Liver (tissue), 9 donors: ENCODE results near the gene SELENOK. TPM values are rescaled to one million over a fixed set of nuclear protein-coding genes. Genes with fewer than 3 reads are reported as not detected.

Experiments used
- DNase-seq: peaks from one replicate; pipeline ENCODE4 v3.0.0-alpha.2; 2017; ENCODE audit warnings: low spot score
- H3K27ac ChIP-seq, 2 donors: one replicate each; pipeline ENCODE4 v1.7.0; 2013; ENCODE audit warnings: inconsistent platforms in 2 of 2, low read length in 2 of 2, control low read depth in 1 of 2, low read depth in 1 of 2, mild to moderate bottlenecking in 1 of 2
- H3K27me3 ChIP-seq, 4 donors: one replicate each; pipeline versions ENCODE4 v1.6.1 to v1.7.0; 2013; ENCODE audit warnings: low read length in 3 of 4, inconsistent platforms in 1 of 4, mild to moderate bottlenecking in 1 of 4, moderate library complexity in 1 of 4; ENCODE audit not compliant: control insufficient read depth in 4 of 4, insufficient read depth in 4 of 4
- H3K36me3 ChIP-seq, 4 donors: one replicate each; pipeline versions ENCODE4 v1.6.1 to v1.7.0; 2013; ENCODE audit warnings: low read length in 3 of 4, mild to moderate bottlenecking in 3 of 4, low read depth in 1 of 4, moderate library complexity in 1 of 4; ENCODE audit not compliant: control insufficient read depth in 4 of 4, insufficient read depth in 3 of 4
- H3K4me1 ChIP-seq, 4 donors: one replicate each; pipeline versions ENCODE4 v1.6.1 to v1.7.0; 2013; ENCODE audit warnings: low read length in 3 of 4, mild to moderate bottlenecking in 3 of 4, moderate library complexity in 1 of 4; ENCODE audit not compliant: control insufficient read depth in 4 of 4, insufficient read depth in 4 of 4
- H3K4me3 ChIP-seq, 3 donors: one replicate each; pipeline versions ENCODE4 v1.6.1 to v1.7.0; 2013; ENCODE audit warnings: low read length in 3 of 3, control low read depth in 1 of 3, low read depth in 1 of 3, mild to moderate bottlenecking in 1 of 3
- H3K9ac ChIP-seq, 2 donors: one replicate each; pipeline ENCODE4 v1.7.0; 2013; ENCODE audit warnings: low read length in 2 of 2, mild to moderate bottlenecking in 2 of 2, moderate library complexity in 2 of 2, control low read depth in 1 of 2, low read depth in 1 of 2
- H3K9me3 ChIP-seq, 4 donors: one replicate each; pipeline versions ENCODE4 v1.6.1 to v1.7.0; 2013; ENCODE audit warnings: low read length in 3 of 4; ENCODE audit not compliant: control insufficient read depth in 4 of 4
- ATF3 ChIP-seq: IDR thresholded peaks from 2 replicates; pipeline ENCODE4 v1.6.1; 2016; ENCODE audit warnings: antibody characterized with exemption
- EGR1 ChIP-seq, 2 donors: IDR thresholded peaks; 2 replicates each; pipeline ENCODE4 v1.6.1; 2016 to 2018; ENCODE audit warnings: antibody characterized with exemption in 2 of 2, low read depth in 2 of 2
- FOXA1 ChIP-seq: IDR thresholded peaks from 2 replicates; pipeline ENCODE4 v1.6.1; 2016; ENCODE audit warnings: antibody characterized with exemption
- FOXA2 ChIP-seq: IDR thresholded peaks from 2 replicates; pipeline ENCODE4 v1.6.1; 2016; ENCODE audit warnings: antibody characterized with exemption
- GABPA ChIP-seq, 2 donors: IDR thresholded peaks in 1 of 2; conservative IDR thresholded peaks in 1 of 2; 2 replicates each; pipeline ENCODE4 v1.6.1; 2016; ENCODE audit warnings: antibody characterized with exemption in 2 of 2, mild to moderate bottlenecking in 1 of 2, moderate library complexity in 1 of 2
- HNF4A ChIP-seq, 2 donors: conservative IDR thresholded peaks; 2 replicates each; pipeline ENCODE4 v1.6.1; 2016; ENCODE audit warnings: antibody characterized with exemption in 2 of 2, mild to moderate bottlenecking in 2 of 2
- JUND ChIP-seq, 2 donors: IDR thresholded peaks; 2 replicates each; pipeline ENCODE4 v1.6.1; 2016; ENCODE audit warnings: antibody characterized with exemption in 2 of 2
- MAX ChIP-seq: IDR thresholded peaks from 2 replicates; pipeline ENCODE4 v1.6.1; 2016; ENCODE audit warnings: antibody characterized with exemption
- NR2F2 ChIP-seq: IDR thresholded peaks from 2 replicates; pipeline ENCODE4 v1.6.1; 2016; ENCODE audit warnings: antibody characterized with exemption
- RAD21 ChIP-seq, 2 donors: IDR thresholded peaks; 2 replicates each; pipeline ENCODE4 v1.6.1; 2016; ENCODE audit warnings: antibody characterized with exemption in 2 of 2, mild to moderate bottlenecking in 2 of 2
- REST ChIP-seq: IDR thresholded peaks from 2 replicates; pipeline ENCODE4 v1.6.1; 2016; ENCODE audit warnings: antibody characterized with exemption, mild to moderate bottlenecking
- RXRA ChIP-seq, 2 donors: IDR thresholded peaks; 2 replicates each; pipeline ENCODE4 v1.6.1; 2017 to 2018; ENCODE audit warnings: antibody characterized with exemption in 2 of 2, mild to moderate bottlenecking in 1 of 2
- SP1 ChIP-seq: IDR thresholded peaks from 2 replicates; pipeline ENCODE4 v1.6.1; 2018; ENCODE audit warnings: antibody characterized with exemption, mild to moderate bottlenecking
- TAF1 ChIP-seq: conservative IDR thresholded peaks from 2 replicates; pipeline ENCODE4 v1.6.1; 2016; ENCODE audit warnings: antibody characterized with exemption, mild to moderate bottlenecking
- YY1 ChIP-seq: IDR thresholded peaks from 2 replicates; pipeline ENCODE4 v1.6.1; 2016; ENCODE audit warnings: antibody characterized with exemption, mild to moderate bottlenecking
- ZBTB33 ChIP-seq: IDR thresholded peaks from 2 replicates; pipeline ENCODE4 v1.6.1; 2016; ENCODE audit warnings: antibody characterized with exemption
- WGBS: extraction: QIAGEN DNeasy Blood & Tissue Kit; methylation state at CpG from one replicate; pipeline ENCODE4 v1.1.7; 2013; 5-methylcytosine and 5-hydroxymethylcytosine counted together
- polyA plus RNA-seq, 2 donors: library from polyadenylated mRNA; stranded (reverse) in 1 of 2; unstranded in 1 of 2; fragments of 200-250 nt in 1 of 2; fragments of >200 nt in 1 of 2; fragmentation: Nextera tagmentation in 1 of 2; extraction: Ambion mirVana in 1 of 2; gene quantifications; one replicate each; pipeline versions ENCODE4 v1.2.1 to v1.2.3, GENCODE V29; 2013 to 2015
- total RNA-seq, 2 donors: library from RNA; depleted of rRNA; stranded (reverse); fragments of >200 nt; gene quantifications; one replicate each; pipeline ENCODE4 v1.2.3, GENCODE V29; 2014
- donor health status: healthy.
- donor health status: healthy.
- donor health status: healthy.
- donor health status: healthy.
- donor health status: healthy.

Gene SELENOK
- total and polyA plus RNA-seq, 4 donors = 24.9 to 80.2 (median 38.8) TPM

GRCh38 chr3:53860196-53860595, 31.5 kb downstream of the SELENOK start:
- DNase-seq = no peak
- Histone ChIP-seq H3K9ac (no peak overlapping the region), H3K4me3 (no peak overlapping the region), H3K36me3 (peaks cover 4 to 39% (median 23%) of the 10 kb centered on the region in 4 donors), H3K27ac (no peak overlapping the region), H3K9me3 (no peaks in the 10 kb centered on the region), H3K27me3 (no peaks in the 10 kb centered on the region), H3K4me1 (peaks cover 0 to 6% (median 3%) of the 10 kb centered on the region in 4 donors)
- WGBS = 89% methylated on average over 4 of the region's 4 CpGs
- TF ChIP-seq TAF1 (no peak), NR2F2 (no peak), GABPA (IDR thresholded peaks at IDR 0.05 in 1 of 2, conservative IDR thresholded peaks at IDR 0.05 in 1 of 2) (no peak)

GRCh38 chr3:53859178-53859577, 32.5 kb downstream of the SELENOK start:
- no peak for DNase-seq
- Histone ChIP-seq H3K36me3 (peaks cover 4 to 29% (median 17%) of the 10 kb centered on the region in 4 donors), H3K4me1 (peaks cover 0 to 6% (median 3%) of the 10 kb centered on the region in 4 donors), H3K9me3 (no peaks in the 10 kb centered on the region), H3K4me3 (no peak overlapping the region), H3K27ac (peak overlapping the region in 1 of 2 donors; percentile 28), H3K27me3 (no peaks in the 10 kb centered on the region), H3K9ac (no peak overlapping the region)
- WGBS = 79% methylated on average over 6 of the region's 6 CpGs
- TF ChIP-seq SP1 = peak; percentile 66
- peak; percentile 37 for TF ChIP-seq ZBTB33
- TF ChIP-seq RXRA (IDR thresholded peaks at IDR 0.05) = peak; percentile 45 to 67
- peak in 1 of 2 donors; percentile 14 for TF ChIP-seq RAD21 (IDR thresholded peaks at IDR 0.05)
- peak in 1 of 2 donors; percentile 51 for TF ChIP-seq EGR1 (IDR thresholded peaks at IDR 0.05; ENCODE audit: low read depth in 2 of 2)
- TF ChIP-seq MAX = peak; percentile 19
- TF ChIP-seq FOXA1 = no peak
- peak; percentile 61 to 62 for TF ChIP-seq HNF4A (conservative IDR thresholded peaks at IDR 0.05)
- no peak for TF ChIP-seq NR2F2
- peak; percentile 49 for TF ChIP-seq FOXA2
- TF ChIP-seq YY1 = peak; percentile 36

GRCh38 chr3:53858096-53858741, 33.4 kb downstream of the SELENOK start:
- Histone ChIP-seq H3K9me3 (no peaks in the 10 kb centered on the region), H3K36me3 (peaks cover 4 to 29% (median 15%) of the 10 kb centered on the region in 4 donors), H3K27me3 (no peaks in the 10 kb centered on the region), H3K27ac (no peak overlapping the region), H3K4me3 (no peak overlapping the region), H3K9ac (no peak overlapping the region), H3K4me1 (peaks cover 0 to 6% (median 3%) of the 10 kb centered on the region in 4 donors)
- WGBS = 95% methylated on average over 7 of the region's 7 CpGs
- DNase-seq = no peak
- TF ChIP-seq JUND (IDR thresholded peaks at IDR 0.05) = no peak
- TF ChIP-seq RAD21 (IDR thresholded peaks at IDR 0.05) = no peak
- no peak for TF ChIP-seq REST
- TF ChIP-seq RXRA (IDR thresholded peaks at IDR 0.05) = no peak
- no peak for TF ChIP-seq FOXA1
- TF ChIP-seq ZBTB33 = no peak
- no peak for TF ChIP-seq FOXA2
- TF ChIP-seq ATF3 = no peak
- no peak for TF ChIP-seq GABPA (IDR thresholded peaks at IDR 0.05 in 1 of 2, conservative IDR thresholded peaks at IDR 0.05 in 1 of 2)
- no peak for TF ChIP-seq HNF4A (conservative IDR thresholded peaks at IDR 0.05)
- no peak for TF ChIP-seq NR2F2
- no peak for TF ChIP-seq MAX
